ENCODE measurements around the gene AUTS2.

The AUTS2 gene

DNA sequence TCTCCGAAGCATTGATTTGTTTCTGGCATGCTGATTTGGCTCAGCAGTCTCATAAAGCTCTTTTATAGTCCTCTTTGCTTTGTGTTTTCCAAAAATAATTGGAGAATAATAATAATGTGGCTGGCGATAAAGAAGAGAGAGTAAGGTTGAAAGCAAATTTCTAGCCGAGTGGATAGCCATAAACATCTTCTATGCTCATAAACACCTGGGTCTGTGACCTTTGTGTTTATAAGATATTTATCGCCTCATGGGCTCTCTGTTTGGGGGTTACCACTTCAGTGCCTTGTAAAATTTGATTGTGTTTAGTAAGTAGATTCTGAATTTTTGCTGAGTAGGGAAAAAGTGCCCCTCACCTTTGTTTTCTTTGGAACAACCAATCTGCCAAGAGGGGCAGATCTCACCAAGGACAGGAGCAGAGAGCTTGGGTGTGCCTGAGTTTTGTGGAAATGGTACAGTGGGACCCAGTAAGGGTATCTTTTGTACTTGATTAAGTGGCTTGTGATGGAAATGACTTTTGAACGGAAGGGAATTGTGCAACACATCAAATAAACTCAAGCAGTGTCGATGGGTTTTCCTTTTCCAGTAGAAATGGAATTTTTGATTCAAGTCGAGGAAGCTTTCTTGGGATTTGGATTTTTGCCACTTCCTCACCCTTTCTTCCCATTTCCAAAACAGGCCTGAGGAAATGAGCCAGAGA, 220.5 kb downstream of the AUTS2 start:
- H3K27me3 ChIP-seq (ENCODE audit: control insufficient read depth in 2 of 2, insufficient read depth in 2 of 2, low read length in 2 of 2): no peaks in the 10 kb centered on the region

GRCh38 chr7:69819333-69819705, 221.0 kb downstream of the AUTS2 start:
- Histone ChIP-seq H3K4me3 (ENCODE audit: low read length in 2 of 2) (no peak overlapping the region), H3K9ac (ENCODE audit: low read depth in 1 of 2, low read length in 2 of 2) (no peak overlapping the region), H3K4me1 (ENCODE audit: control insufficient read depth in 2 of 2, insufficient read depth in 2 of 2, low read length in 2 of 2) (no peaks in the 10 kb centered on the region), H3K9me3 (ENCODE audit: control insufficient read depth in 2 of 2, low read length in 2 of 2) (no peaks in the 10 kb centered on the region), H3K27me3 (ENCODE audit: control insufficient read depth in 2 of 2, insufficient read depth in 2 of 2, low read length in 2 of 2) (no peaks in the 10 kb centered on the region), H3K27ac (ENCODE audit: low read depth in 2 of 2, low read length in 2 of 2) (no peak overlapping the region), H3K36me3 (ENCODE audit: control insufficient read depth in 2 of 2, insufficient read depth in 2 of 2, low read length in 2 of 2) (no peaks in the 10 kb centered on the region)

More for the DNA sequence above, 220.5 kb downstream of the AUTS2 start:
- Histone ChIP-seq H3K36me3 (ENCODE audit: control insufficient read depth in 2 of 2, insufficient read depth in 2 of 2, low read length in 2 of 2) (no peaks in the 10 kb centered on the region), H3K27ac (ENCODE audit: low read depth in 2 of 2, low read length in 2 of 2) (no peak overlapping the region), H3K4me3 (ENCODE audit: low read length in 2 of 2) (no peak overlapping the region), H3K9me3 (ENCODE audit: control insufficient read depth in 2 of 2, low read length in 2 of 2) (no peaks in the 10 kb centered on the region), H3K4me1 (ENCODE audit: control insufficient read depth in 2 of 2, insufficient read depth in 2 of 2, low read length in 2 of 2) (no peaks in the 10 kb centered on the region), H3K9ac (ENCODE audit: low read depth in 1 of 2, low read length in 2 of 2) (no peak overlapping the region)

- Histone ChIP-seq H3K4me3 (ENCODE audit: low read length in 2 of 2) (no peak overlapping the region), H3K27ac (ENCODE audit: low read depth in 2 of 2, low read length in 2 of 2) (no peak overlapping the region), H3K27me3 (ENCODE audit: control insufficient read depth in 2 of 2, insufficient read depth in 2 of 2, low read length in 2 of 2) (no peaks in the 10 kb centered on the region), H3K36me3 (ENCODE audit: control insufficient read depth in 2 of 2, insufficient read depth in 2 of 2, low read length in 2 of 2) (no peaks in the 10 kb centered on the region), H3K9me3 (ENCODE audit: control insufficient read depth in 2 of 2, low read length in 2 of 2) (no peaks in the 10 kb centered on the region), H3K4me1 (ENCODE audit: control insufficient read depth in 2 of 2, insufficient read depth in 2 of 2, low read length in 2 of 2) (no peaks in the 10 kb centered on the region), H3K9ac (ENCODE audit: low read depth in 1 of 2, low read length in 2 of 2) (no peak overlapping the region)
Measured at GRCh38 chr7:69820479-69821192, 222.4 kb downstream of the AUTS2 start.

GRCh38 chr7:69822386-69822785, 224.1 kb downstream of the AUTS2 start:
- Histone ChIP-seq H3K9ac (ENCODE audit: low read depth in 1 of 2, low read length in 2 of 2) (no peak overlapping the region), H3K27ac (ENCODE audit: low read depth in 2 of 2, low read length in 2 of 2) (no peak overlapping the region), H3K4me1 (ENCODE audit: control insufficient read depth in 2 of 2, insufficient read depth in 2 of 2, low read length in 2 of 2) (no peaks in the 10 kb centered on the region)

DNA sequence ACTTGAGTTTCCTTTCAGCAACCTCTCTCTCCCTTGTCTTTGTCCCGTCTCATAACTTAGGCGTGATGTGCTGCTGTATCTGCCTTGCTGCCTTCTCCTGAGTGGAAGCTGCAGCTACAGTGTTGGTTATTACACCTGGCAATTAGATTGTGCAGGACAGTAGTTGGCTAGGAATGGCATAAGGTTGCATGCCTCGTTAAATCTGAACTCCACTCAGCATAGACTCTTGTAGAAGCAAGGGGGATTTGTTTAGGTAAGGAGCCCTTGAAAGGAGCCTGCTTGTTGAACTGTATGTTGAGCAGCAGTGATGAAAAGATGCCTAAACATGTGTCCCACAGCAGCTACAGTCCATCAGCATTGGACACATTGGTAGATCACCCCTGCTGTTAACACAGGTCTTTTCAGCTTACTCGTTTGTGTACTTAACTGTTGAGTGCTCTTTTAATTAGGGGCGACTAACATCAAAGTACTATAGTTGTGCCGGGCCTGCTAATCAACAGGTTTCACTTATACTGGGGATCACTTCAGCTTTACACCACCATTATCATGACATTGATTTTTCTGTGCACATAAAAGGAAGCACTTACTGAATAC, 225.0 kb downstream of the AUTS2 start:
- no peaks in the 10 kb centered on the region for H3K4me1 ChIP-seq (ENCODE audit: control insufficient read depth in 2 of 2, insufficient read depth in 2 of 2, low read length in 2 of 2)
- H3K9me3 ChIP-seq (ENCODE audit: control insufficient read depth in 2 of 2, low read length in 2 of 2): no peaks in the 10 kb centered on the region

More at GRCh38 chr7:69822386-69822785, 224.1 kb downstream of the AUTS2 start:
- no peaks in the 10 kb centered on the region for H3K27me3 ChIP-seq (ENCODE audit: control insufficient read depth in 2 of 2, insufficient read depth in 2 of 2, low read length in 2 of 2)
- no peak overlapping the region for H3K4me3 ChIP-seq (ENCODE audit: low read length in 2 of 2)
- H3K36me3 ChIP-seq (ENCODE audit: control insufficient read depth in 2 of 2, insufficient read depth in 2 of 2, low read length in 2 of 2): no peaks in the 10 kb centered on the region
- no peaks in the 10 kb centered on the region for H3K9me3 ChIP-seq (ENCODE audit: control insufficient read depth in 2 of 2, low read length in 2 of 2)

GRCh38 chr7:69825113-69825972, 227.1 kb downstream of the AUTS2 start:
- Histone ChIP-seq H3K9ac (ENCODE audit: low read depth in 1 of 2, low read length in 2 of 2) (no peak overlapping the region), H3K27me3 (ENCODE audit: control insufficient read depth in 2 of 2, insufficient read depth in 2 of 2, low read length in 2 of 2) (no peaks in the 10 kb centered on the region), H3K4me3 (ENCODE audit: low read length in 2 of 2) (no peak overlapping the region), H3K9me3 (ENCODE audit: control insufficient read depth in 2 of 2, low read length in 2 of 2) (no peaks in the 10 kb centered on the region), H3K4me1 (ENCODE audit: control insufficient read depth in 2 of 2, insufficient read depth in 2 of 2, low read length in 2 of 2) (no peaks in the 10 kb centered on the region), H3K27ac (ENCODE audit: low read depth in 2 of 2, low read length in 2 of 2) (no peak overlapping the region), H3K36me3 (ENCODE audit: control insufficient read depth in 2 of 2, insufficient read depth in 2 of 2, low read length in 2 of 2) (no peaks in the 10 kb centered on the region)

More for the DNA sequence above, 225.0 kb downstream of the AUTS2 start:
- Histone ChIP-seq H3K36me3 (ENCODE audit: control insufficient read depth in 2 of 2, insufficient read depth in 2 of 2, low read length in 2 of 2) (no peaks in the 10 kb centered on the region), H3K9ac (ENCODE audit: low read depth in 1 of 2, low read length in 2 of 2) (no peak overlapping the region), H3K27ac (ENCODE audit: low read depth in 2 of 2, low read length in 2 of 2) (no peak overlapping the region), H3K27me3 (ENCODE audit: control insufficient read depth in 2 of 2, insufficient read depth in 2 of 2, low read length in 2 of 2) (no peaks in the 10 kb centered on the region), H3K4me3 (ENCODE audit: low read length in 2 of 2) (no peak overlapping the region)

DNA sequence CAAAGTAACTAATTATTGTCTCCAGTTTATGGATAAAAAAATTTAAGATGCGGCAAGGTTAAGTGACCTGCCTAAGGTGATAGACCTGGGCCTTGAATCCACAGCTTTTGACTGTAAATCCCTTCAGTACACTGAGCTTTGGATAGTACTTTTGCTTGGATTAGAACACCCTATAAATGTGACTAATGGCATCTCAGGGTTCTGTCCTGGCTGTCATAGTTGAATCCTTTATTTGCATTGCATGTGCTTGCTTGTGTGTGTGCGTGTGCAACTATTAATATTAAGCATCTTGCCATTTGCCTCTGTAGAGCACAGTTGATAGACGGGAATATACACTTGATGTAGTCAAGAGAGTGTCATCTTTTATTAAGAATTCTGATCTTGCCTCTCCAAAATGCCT, 228.0 kb downstream of the AUTS2 start:
- H3K4me1 ChIP-seq (ENCODE audit: control insufficient read depth in 2 of 2, insufficient read depth in 2 of 2, low read length in 2 of 2): no peaks in the 10 kb centered on the region
- H3K4me3 ChIP-seq (ENCODE audit: low read length in 2 of 2): no peak overlapping the region
- no peak overlapping the region for H3K9ac ChIP-seq (ENCODE audit: low read depth in 1 of 2, low read length in 2 of 2)
- no peaks in the 10 kb centered on the region for H3K36me3 ChIP-seq (ENCODE audit: control insufficient read depth in 2 of 2, insufficient read depth in 2 of 2, low read length in 2 of 2)
- no peaks in the 10 kb centered on the region for H3K27me3 ChIP-seq (ENCODE audit: control insufficient read depth in 2 of 2, insufficient read depth in 2 of 2, low read length in 2 of 2)
- no peak overlapping the region for H3K27ac ChIP-seq (ENCODE audit: low read depth in 2 of 2, low read length in 2 of 2)
- H3K9me3 ChIP-seq (ENCODE audit: control insufficient read depth in 2 of 2, low read length in 2 of 2): no peaks in the 10 kb centered on the region

DNA sequence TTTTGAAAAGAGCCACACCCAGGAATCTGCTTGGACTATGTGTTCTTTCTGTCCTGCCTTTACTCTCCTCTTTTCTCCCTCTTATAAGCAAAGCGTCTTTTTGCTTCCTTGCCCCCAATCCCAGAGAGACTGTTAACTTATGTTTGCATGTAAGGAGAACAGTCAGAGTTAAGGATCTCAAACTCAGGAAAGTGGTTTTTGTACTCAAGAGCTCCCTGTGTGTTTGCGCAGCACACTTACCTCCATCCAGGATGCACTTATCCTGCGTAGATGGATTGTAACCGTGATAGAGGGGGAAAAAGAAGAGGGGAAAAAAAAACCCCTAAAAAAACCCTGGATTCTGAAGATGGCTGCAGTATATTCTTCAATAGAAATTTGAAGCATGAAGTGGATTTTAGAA, 228.9 kb downstream of the AUTS2 start:
- H3K4me1 ChIP-seq (ENCODE audit: control insufficient read depth in 2 of 2, insufficient read depth in 2 of 2, low read length in 2 of 2): no peaks in the 10 kb centered on the region
- no peak overlapping the region for H3K9ac ChIP-seq (ENCODE audit: low read depth in 1 of 2, low read length in 2 of 2)
- no peaks in the 10 kb centered on the region for H3K9me3 ChIP-seq (ENCODE audit: control insufficient read depth in 2 of 2, low read length in 2 of 2)
- no peak overlapping the region for H3K27ac ChIP-seq (ENCODE audit: low read depth in 2 of 2, low read length in 2 of 2)
- no peak overlapping the region for H3K4me3 ChIP-seq (ENCODE audit: low read length in 2 of 2)
- H3K36me3 ChIP-seq (ENCODE audit: control insufficient read depth in 2 of 2, insufficient read depth in 2 of 2, low read length in 2 of 2): no peaks in the 10 kb centered on the region
- H3K27me3 ChIP-seq (ENCODE audit: control insufficient read depth in 2 of 2, insufficient read depth in 2 of 2, low read length in 2 of 2): no peaks in the 10 kb centered on the region

DNA sequence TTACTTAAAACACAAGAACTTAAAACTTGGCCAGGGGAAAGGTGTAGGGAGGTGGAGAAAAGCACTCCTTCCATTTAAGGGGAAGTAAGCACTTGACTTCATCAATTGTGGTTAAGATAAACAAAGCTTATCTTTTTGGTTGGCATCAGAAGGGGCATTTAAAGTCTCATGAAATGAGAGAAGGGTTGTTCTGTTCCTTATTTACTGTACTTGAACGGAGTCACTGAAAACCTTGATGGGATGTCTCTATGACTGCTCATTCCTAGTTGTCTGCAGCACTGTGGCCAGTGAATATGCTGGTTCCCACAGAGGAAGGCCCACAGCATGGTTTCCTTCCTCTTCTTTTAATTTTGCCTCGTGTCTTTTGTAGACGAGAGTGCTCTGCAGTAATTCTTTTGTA, 229.3 kb downstream of the AUTS2 start:
- Histone ChIP-seq H3K9ac (ENCODE audit: low read depth in 1 of 2, low read length in 2 of 2) (no peak overlapping the region), H3K4me1 (ENCODE audit: control insufficient read depth in 2 of 2, insufficient read depth in 2 of 2, low read length in 2 of 2) (no peaks in the 10 kb centered on the region), H3K9me3 (ENCODE audit: control insufficient read depth in 2 of 2, low read length in 2 of 2) (no peaks in the 10 kb centered on the region), H3K27ac (ENCODE audit: low read depth in 2 of 2, low read length in 2 of 2) (no peak overlapping the region), H3K4me3 (ENCODE audit: low read length in 2 of 2) (no peak overlapping the region), H3K27me3 (ENCODE audit: control insufficient read depth in 2 of 2, insufficient read depth in 2 of 2, low read length in 2 of 2) (no peaks in the 10 kb centered on the region), H3K36me3 (ENCODE audit: control insufficient read depth in 2 of 2, insufficient read depth in 2 of 2, low read length in 2 of 2) (no peaks in the 10 kb centered on the region)

- Histone ChIP-seq H3K9ac (ENCODE audit: low read depth in 1 of 2, low read length in 2 of 2) (no peak overlapping the region), H3K36me3 (ENCODE audit: control insufficient read depth in 2 of 2, insufficient read depth in 2 of 2, low read length in 2 of 2) (no peaks in the 10 kb centered on the region), H3K9me3 (ENCODE audit: control insufficient read depth in 2 of 2, low read length in 2 of 2) (no peaks in the 10 kb centered on the region), H3K4me3 (ENCODE audit: low read length in 2 of 2) (no peak overlapping the region), H3K4me1 (ENCODE audit: control insufficient read depth in 2 of 2, insufficient read depth in 2 of 2, low read length in 2 of 2) (no peaks in the 10 kb centered on the region), H3K27ac (ENCODE audit: low read depth in 2 of 2, low read length in 2 of 2) (no peak overlapping the region), H3K27me3 (ENCODE audit: control insufficient read depth in 2 of 2, insufficient read depth in 2 of 2, low read length in 2 of 2) (no peaks in the 10 kb centered on the region)
Measured at GRCh38 chr7:69832356-69832755, 234.1 kb downstream of the AUTS2 start.

All from mucosa of rectum (tissue), 2 donors.